ENCODE measurements around the gene DDX42. TPM values are rescaled to one million over a fixed set of nuclear protein-coding genes. Genes with fewer than 3 reads are reported as not detected.

Gene DDX42
- polyA plus RNA-seq, 2 of the 4 experiments (the other 2 are of a cell fraction), result 124 to 262 TPM

DNA sequence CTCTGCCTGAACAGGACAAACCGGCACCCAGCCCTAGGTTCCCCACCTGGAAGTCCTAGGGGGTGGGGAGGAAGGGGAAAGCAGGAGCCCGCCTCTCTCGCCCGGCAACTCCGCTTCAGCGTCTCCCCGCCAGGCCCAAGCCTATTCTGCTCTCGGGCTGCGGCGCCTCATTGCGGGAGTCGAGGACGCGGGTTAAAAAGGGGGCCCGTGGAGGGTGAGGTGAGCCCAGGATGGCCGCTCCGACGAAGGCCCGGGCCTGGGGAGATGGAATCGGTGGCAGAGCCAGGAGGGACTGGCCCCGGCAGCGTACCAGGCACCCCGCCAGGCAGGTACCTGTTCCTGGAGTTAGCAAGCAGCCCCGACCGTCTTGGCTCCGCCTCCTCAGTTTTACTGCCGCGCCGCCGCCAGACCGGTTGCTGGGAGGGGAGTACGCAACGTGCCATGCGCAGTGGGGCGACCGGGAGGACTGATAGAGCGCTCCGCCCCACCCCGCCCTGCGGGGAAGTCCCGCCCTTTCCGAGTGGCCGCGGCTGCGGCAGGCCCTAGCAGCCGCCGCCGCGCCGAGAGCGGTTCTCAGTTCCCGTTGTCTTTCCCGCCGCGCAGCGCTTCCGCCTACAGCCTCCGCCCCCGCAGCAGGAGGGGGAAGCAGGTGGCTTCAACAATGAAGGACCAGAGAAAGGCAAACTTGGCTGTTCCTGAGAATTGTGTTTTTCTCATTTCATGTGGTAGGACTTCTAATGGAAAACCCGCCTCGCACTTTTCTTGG is 32.4 kb upstream of the DDX42 start, which contains the start of gene STRADA (continued):
- TF ChIP-seq EP300 (IDR thresholded peaks at IDR 0.05) (0 out of 5 replicates have a peak, but pooled peaks of 1 of the 2 experiments have one; percentile 10), ZFP36 (IDR thresholded peaks at IDR 0.05; ENCODE audit: borderline replicate concordance, partially characterized antibody) (no peak), NPAS2 (CRISPR knock-in tag; IDR thresholded peaks at IDR 0.05; ENCODE audit: borderline replicate concordance) (no peak)
- TF ChIP-seq, protein P1, sequence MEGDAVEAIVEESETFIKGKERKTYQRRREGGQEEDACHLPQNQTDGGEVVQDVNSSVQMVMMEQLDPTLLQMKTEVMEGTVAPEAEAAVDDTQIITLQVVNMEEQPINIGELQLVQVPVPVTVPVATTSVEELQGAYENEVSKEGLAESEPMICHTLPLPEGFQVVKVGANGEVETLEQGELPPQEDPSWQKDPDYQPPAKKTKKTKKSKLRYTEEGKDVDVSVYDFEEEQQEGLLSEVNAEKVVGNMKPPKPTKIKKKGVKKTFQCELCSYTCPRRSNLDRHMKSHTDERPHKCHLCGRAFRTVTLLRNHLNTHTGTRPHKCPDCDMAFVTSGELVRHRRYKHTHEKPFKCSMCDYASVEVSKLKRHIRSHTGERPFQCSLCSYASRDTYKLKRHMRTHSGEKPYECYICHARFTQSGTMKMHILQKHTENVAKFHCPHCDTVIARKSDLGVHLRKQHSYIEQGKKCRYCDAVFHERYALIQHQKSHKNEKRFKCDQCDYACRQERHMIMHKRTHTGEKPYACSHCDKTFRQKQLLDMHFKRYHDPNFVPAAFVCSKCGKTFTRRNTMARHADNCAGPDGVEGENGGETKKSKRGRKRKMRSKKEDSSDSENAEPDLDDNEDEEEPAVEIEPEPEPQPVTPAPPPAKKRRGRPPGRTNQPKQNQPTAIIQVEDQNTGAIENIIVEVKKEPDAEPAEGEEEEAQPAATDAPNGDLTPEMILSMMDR (IDR thresholded peaks at IDR 0.05), result no peak

DNA sequence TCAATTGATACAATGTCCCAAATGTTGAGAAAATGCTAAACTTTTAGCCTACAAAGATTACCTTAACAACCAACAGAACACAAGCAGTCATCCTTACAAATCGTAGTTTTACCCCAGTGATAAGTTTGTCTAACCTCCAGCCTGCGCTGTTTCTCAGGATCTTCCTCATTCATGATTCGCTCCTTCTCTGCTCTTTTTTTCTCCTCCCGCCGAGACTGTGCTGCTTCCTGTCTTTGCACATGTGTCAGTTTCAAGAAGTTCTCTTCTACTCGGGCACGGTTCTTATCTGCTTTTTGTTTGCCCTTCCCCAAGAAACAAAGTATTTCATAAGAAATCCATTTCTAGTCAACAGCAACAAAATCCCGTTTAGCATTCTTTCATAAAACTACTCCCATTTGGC is 22.2 kb upstream of the DDX42 start:
- TF ChIP-seq CHD4 (IDR thresholded peaks at IDR 0.05; ENCODE audit: borderline replicate concordance), result no peak
- no peak for TF ChIP-seq RCOR1 (IDR thresholded peaks at IDR 0.05; ENCODE audit: low read depth, low read length)
- TF ChIP-seq CBX8 (IDR thresholded peaks at IDR 0.05), result no peak
- no peak for TF ChIP-seq GATA3 (IDR thresholded peaks at IDR 0.05; ENCODE audit: borderline replicate concordance)
- TF ChIP-seq, protein P2, sequence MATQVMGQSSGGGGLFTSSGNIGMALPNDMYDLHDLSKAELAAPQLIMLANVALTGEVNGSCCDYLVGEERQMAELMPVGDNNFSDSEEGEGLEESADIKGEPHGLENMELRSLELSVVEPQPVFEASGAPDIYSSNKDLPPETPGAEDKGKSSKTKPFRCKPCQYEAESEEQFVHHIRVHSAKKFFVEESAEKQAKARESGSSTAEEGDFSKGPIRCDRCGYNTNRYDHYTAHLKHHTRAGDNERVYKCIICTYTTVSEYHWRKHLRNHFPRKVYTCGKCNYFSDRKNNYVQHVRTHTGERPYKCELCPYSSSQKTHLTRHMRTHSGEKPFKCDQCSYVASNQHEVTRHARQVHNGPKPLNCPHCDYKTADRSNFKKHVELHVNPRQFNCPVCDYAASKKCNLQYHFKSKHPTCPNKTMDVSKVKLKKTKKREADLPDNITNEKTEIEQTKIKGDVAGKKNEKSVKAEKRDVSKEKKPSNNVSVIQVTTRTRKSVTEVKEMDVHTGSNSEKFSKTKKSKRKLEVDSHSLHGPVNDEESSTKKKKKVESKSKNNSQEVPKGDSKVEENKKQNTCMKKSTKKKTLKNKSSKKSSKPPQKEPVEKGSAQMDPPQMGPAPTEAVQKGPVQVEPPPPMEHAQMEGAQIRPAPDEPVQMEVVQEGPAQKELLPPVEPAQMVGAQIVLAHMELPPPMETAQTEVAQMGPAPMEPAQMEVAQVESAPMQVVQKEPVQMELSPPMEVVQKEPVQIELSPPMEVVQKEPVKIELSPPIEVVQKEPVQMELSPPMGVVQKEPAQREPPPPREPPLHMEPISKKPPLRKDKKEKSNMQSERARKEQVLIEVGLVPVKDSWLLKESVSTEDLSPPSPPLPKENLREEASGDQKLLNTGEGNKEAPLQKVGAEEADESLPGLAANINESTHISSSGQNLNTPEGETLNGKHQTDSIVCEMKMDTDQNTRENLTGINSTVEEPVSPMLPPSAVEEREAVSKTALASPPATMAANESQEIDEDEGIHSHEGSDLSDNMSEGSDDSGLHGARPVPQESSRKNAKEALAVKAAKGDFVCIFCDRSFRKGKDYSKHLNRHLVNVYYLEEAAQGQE (IDR thresholded peaks at IDR 0.05), result no peak
- no peak for TF ChIP-seq RNF2 (IDR thresholded peaks at IDR 0.05; ENCODE audit: borderline replicate concordance, low read depth)
- TF ChIP-seq RAD21 (conservative IDR thresholded peaks at IDR 0.05 in 1 of 2, IDR thresholded peaks at IDR 0.05 in 1 of 2), result no peak
- TF ChIP-seq ZFP36 (IDR thresholded peaks at IDR 0.05; ENCODE audit: borderline replicate concordance, partially characterized antibody), result no peak
- no peak for TF ChIP-seq FOXS1 (CRISPR knock-in tag; IDR thresholded peaks at IDR 0.05)
- TF ChIP-seq PHF8 (IDR thresholded peaks at IDR 0.05; ENCODE audit: borderline replicate concordance, low read depth), result no peak
- no peak for TF ChIP-seq POLR2A (IDR thresholded peaks at IDR 0.05; ENCODE audit: low read length)
- no peak for TF ChIP-seq HOXA7 (CRISPR knock-in tag; IDR thresholded peaks at IDR 0.05)
- no peak for TF ChIP-seq SREBF2 (IDR thresholded peaks at IDR 0.05)
- no peak for TF ChIP-seq ZC3H11A (IDR thresholded peaks at IDR 0.05)
- TF ChIP-seq ZNF302 (CRISPR knock-in tag; IDR thresholded peaks at IDR 0.05), result no peak
- TF ChIP-seq CHD2 (IDR thresholded peaks at IDR 0.05; ENCODE audit: low read length, partially characterized antibody), result no peak
- TF ChIP-seq RARB (CRISPR knock-in tag; IDR thresholded peaks at IDR 0.05), result no peak
- TF ChIP-seq, protein P3, sequence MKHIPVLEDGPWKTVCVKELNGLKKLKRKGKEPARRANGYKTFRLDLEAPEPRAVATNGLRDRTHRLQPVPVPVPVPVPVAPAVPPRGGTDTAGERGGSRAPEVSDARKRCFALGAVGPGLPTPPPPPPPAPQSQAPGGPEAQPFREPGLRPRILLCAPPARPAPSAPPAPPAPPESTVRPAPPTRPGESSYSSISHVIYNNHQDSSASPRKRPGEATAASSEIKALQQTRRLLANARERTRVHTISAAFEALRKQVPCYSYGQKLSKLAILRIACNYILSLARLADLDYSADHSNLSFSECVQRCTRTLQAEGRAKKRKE (CRISPR knock-in tag; IDR thresholded peaks at IDR 0.05; ENCODE audit: low read depth), result no peak
- TF ChIP-seq, protein P4, sequence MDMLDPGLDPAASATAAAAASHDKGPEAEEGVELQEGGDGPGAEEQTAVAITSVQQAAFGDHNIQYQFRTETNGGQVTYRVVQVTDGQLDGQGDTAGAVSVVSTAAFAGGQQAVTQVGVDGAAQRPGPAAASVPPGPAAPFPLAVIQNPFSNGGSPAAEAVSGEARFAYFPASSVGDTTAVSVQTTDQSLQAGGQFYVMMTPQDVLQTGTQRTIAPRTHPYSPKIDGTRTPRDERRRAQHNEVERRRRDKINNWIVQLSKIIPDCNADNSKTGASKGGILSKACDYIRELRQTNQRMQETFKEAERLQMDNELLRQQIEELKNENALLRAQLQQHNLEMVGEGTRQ (IDR thresholded peaks at IDR 0.05), result no peak
- TF ChIP-seq, protein P1 (IDR thresholded peaks at IDR 0.05), result no peak
- Histone ChIP-seq H3K4me1 (no peaks in the 10 kb centered on the region), H3K9me3 (no peaks in the 10 kb centered on the region), H3K27ac (no peak overlapping the region), H3K4me2 (no peak overlapping the region), H3K4me3 (no peak overlapping the region)
- 92% methylated on average over 8 of the region's 8 CpGs for WGBS (ENCODE audit: missing lambda C conversion rate)
- POLR2A ChIA-PET, result interaction anchor here (0.6 to 2.0 kb wide), 2 partner anchors 22 to 323 kb away, joined by 5 to 13 read pairs; partner anchors contain the start of genes CCDC47 and DDX42
- CTCF ChIA-PET, result interaction anchor here (0.5 kb wide), 1 partner anchor 36 kb away, joined by 3 read pairs; no protein-coding TSS in a partner anchor
- DNase-seq (ENCODE audit: low read depth in 1 of 2, low spot score in 1 of 2) (no peak), ATAC-seq (no peak), FAIRE-seq (no peak)
